ENCODE data around the gene S1PR5. TPM values are rescaled to one million over a fixed set of nuclear protein-coding genes. Genes with fewer than 3 reads are reported as not detected.

S1PR5 gene
- total RNA-seq, 2 experiments from 2014 or later: 0.63 to 0.68 TPM

DNA sequence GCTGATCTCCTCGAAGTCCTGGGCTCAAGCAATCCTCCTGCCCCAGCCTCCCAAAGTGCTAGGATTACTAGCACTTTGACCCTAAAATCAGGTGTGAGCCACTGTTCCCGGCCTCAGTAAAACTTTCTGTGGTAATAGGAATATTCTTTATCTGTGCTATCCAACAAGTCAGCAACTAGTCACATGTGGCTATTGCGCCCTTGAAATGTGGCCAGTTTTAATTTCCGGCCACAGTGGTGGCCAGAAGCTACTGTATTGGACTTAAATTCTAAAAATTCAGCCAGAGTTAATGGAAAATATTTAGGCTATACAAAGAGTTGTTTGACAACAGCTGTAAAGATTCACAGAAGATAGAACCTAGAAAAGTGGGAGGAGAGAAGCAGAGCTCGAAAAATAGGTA lies 44.1 kb downstream of the S1PR5 start:
- H3K4me3 Mint-ChIP-seq: no peak overlapping the region
- ChIA-PET POLR2A (interaction anchor here (1.0 kb wide), 1 partner anchor 11 kb away, joined by 5 read pairs; no protein-coding TSS in a partner anchor), CTCF (interaction anchor here (0.5 to 1.7 kb wide), 3 partner anchors 10 to 171 kb away, joined by 3 to 6 read pairs (median 4); no protein-coding TSS in a partner anchor)
- H3K9me3 Mint-ChIP-seq: no peaks in the 10 kb centered on the region
- no peak for DNase-seq
- no peak overlapping the region for H3K27ac Mint-ChIP-seq
- peaks cover 12% of the 10 kb centered on the region for H3K4me1 Mint-ChIP-seq
- H3K36me3 Mint-ChIP-seq (ENCODE audit: low read depth): peaks cover 9% of the 10 kb centered on the region
- H3K27me3 Mint-ChIP-seq: no peaks in the 10 kb centered on the region

DNA sequence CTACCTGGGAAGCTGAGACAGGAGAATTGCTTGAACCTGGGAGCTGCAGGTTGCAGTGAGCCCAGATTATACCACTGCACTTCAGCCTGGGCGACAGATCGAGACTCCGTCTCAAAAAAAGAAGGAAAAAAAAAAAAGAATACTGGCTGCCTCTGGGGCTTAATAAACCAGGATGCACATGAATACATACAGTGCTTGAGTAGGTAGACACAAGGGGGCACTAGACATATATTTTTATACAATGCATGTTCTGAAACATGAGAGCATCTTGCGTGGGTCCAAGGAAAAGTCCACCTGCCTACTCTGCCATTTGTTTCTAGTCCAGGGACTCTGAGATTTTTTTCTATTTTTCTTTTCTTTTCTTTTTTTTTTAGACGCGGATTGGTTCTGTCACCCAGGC lies 45.3 kb downstream of the S1PR5 start:
- Mint-ChIP-seq H3K9me3 (no peaks in the 10 kb centered on the region), H3K4me1 (peaks cover 10% of the 10 kb centered on the region), H3K27ac (no peak overlapping the region), H3K4me3 (no peak overlapping the region), H3K36me3 (ENCODE audit: low read depth) (peaks cover 10% of the 10 kb centered on the region), H3K27me3 (no peaks in the 10 kb centered on the region)
- POLR2A ChIA-PET: interaction anchor here (0.8 kb wide), 1 partner anchor 50 kb away, joined by 3 read pairs; no protein-coding TSS in a partner anchor
- no peak for DNase-seq
- CTCF ChIA-PET: interaction anchor here (0.7 to 1.7 kb wide), 4 partner anchors 12 to 212 kb away, joined by 3 to 6 read pairs (median 4); no protein-coding TSS in a partner anchor

DNA sequence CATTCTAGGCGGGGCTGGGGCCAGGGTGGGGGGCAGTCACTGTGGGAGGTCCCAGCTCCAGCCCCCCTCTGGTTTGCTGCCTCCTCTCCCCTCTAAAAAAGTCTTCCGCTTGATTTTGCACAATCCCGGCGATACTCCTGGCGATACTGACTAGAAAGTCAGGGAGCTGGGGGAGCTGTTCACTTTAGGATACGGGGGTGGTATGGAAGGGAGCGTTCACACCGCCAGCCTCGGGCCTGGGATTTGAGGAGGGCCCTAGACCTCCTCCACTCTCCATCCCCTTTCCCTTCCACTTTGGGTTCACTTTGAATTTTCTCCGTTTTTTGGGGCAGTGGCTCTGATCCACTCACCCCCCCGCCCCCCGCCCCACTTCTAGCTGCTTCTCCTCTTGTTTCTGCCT lies 49.1 kb downstream of the S1PR5 start:
- Mint-ChIP-seq H3K36me3 (ENCODE audit: low read depth) (peaks cover 25% of the 10 kb centered on the region), H3K27ac (no peak overlapping the region), H3K4me3 (no peak overlapping the region), H3K4me1 (no peaks in the 10 kb centered on the region), H3K27me3 (no peaks in the 10 kb centered on the region), H3K9me3 (no peaks in the 10 kb centered on the region)
- ChIA-PET CTCF (no interaction called here), POLR2A (interaction anchor here (0.6 kb wide), 1 partner anchor 9 kb away, joined by 3 read pairs; no protein-coding TSS in a partner anchor)
- DNase-seq: no peak

DNA sequence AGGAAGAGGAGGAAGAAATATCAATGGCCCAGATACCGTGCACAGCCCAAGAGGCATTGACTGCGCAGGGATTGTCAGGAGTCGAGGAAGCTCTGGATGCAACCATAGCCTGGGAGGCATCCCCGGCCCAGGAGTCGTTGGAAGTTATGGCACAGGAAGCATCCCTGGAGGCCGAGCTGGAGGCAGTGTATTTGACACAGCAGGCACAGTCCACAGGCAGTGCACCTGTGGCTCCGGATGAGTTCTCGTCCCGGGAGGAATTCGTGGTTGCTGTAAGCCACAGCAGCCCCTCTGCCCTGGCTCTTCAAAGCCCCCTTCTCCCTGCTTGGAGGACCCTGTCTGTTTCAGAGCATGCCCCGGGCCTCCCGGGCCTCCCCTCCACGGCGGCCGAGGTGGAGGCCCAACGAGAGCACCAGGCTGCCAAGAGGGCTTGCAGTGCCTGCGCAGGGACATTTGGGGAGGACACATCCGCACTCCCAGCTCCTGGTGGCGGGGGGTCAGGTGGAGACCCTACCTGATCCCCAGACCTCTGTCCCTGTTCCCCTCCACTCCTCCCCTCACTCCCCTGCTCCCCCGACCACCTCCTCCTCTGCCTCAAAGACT lies 50.0 kb downstream of the S1PR5 start:
- no peak overlapping the region for H3K27ac Mint-ChIP-seq
- CTCF ChIA-PET: no interaction called here
- POLR2A ChIA-PET: no interaction called here
- H3K27me3 Mint-ChIP-seq: no peaks in the 10 kb centered on the region
- H3K9me3 Mint-ChIP-seq: no peaks in the 10 kb centered on the region
- H3K36me3 Mint-ChIP-seq (ENCODE audit: low read depth): peaks cover 31% of the 10 kb centered on the region
- no peak for DNase-seq
- H3K4me3 Mint-ChIP-seq: no peak overlapping the region
- peaks cover 2% of the 10 kb centered on the region for H3K4me1 Mint-ChIP-seq

DNA sequence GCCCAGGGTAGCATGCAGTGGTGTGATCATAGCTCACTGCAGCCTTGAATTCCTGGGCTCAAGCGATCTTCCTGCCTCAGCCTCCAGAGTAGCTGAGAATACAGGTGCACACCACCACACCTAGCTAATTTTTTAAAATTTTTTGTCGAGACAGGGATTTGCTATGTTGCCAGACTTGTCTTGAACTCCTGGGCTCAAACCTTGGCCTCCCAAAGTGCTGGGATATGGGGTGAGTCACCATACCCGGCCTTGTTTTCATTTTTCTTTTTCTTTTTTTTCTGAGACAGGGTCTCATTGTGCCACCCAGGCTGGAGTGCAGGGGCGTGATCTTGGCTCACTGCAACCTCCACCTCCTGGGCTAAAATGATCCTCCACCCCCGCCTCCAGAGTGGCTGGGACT lies 52.8 kb downstream of the S1PR5 start:
- Mint-ChIP-seq H3K4me1 (peaks cover 12% of the 10 kb centered on the region), H3K4me3 (no peak overlapping the region), H3K27ac (no peak overlapping the region), H3K9me3 (no peaks in the 10 kb centered on the region), H3K27me3 (no peaks in the 10 kb centered on the region), H3K36me3 (ENCODE audit: low read depth) (peaks cover 40% of the 10 kb centered on the region)
- no peak for DNase-seq
- POLR2A ChIA-PET: no interaction called here
- CTCF ChIA-PET: no interaction called here

Other genes starting within 250 kb of the S1PR5 start
- 10 to 100 TPM; 23.8 to 24.3 TPM for gene ICAM1, start 246.3 kb downstream of the S1PR5 start, total RNA-seq
- 1 to 10 TPM; 1.5 to 2.0 TPM for gene ICAM4, start 230.5 kb downstream of the S1PR5 start, total RNA-seq
- gene ICAM5, start 227.5 kb downstream of the S1PR5 start, total RNA-seq: 1 to 10 TPM in 1 of 2 experiments, under 1 TPM in 1; 0.53 to 1.1 TPM
- 1 to 10 TPM; 1.0 to 1.4 TPM for gene ZGLP1, start 207.6 kb downstream of the S1PR5 start, total RNA-seq
- gene FDX2, start 201.4 kb downstream of the S1PR5 start, total RNA-seq: 1 to 10 TPM; 3.5 to 3.7 TPM
- gene RAVER1, start 183.9 kb downstream of the S1PR5 start, total RNA-seq: 10 to 100 TPM; 62.1 to 68.6 TPM
- gene ICAM3, start 177.8 kb downstream of the S1PR5 start, total RNA-seq: 100 to 1,000 TPM; 223 to 237 TPM
- gene TYK2, start 136.9 kb downstream of the S1PR5 start, total RNA-seq: 100 to 1,000 TPM; 226 to 243 TPM
- gene CDC37, start 113.9 kb downstream of the S1PR5 start, total RNA-seq: 100 to 1,000 TPM; 239 to 244 TPM
- gene PDE4A, start 96.9 kb downstream of the S1PR5 start, total RNA-seq: 10 to 100 TPM; 56.2 to 58.1 TPM
- 100 to 1,000 TPM in 1 of 2 experiments, 10 to 100 TPM in 1; 97.1 to 103 TPM for gene KEAP1, start 14.1 kb downstream of the S1PR5 start, total RNA-seq
- gene ATG4D, start 26.5 kb upstream of the S1PR5 start, total RNA-seq: 10 to 100 TPM; 38.1 to 39.2 TPM
- gene KRI1, start 48.6 kb upstream of the S1PR5 start, total RNA-seq: 10 to 100 TPM; 45.5 TPM
- gene CDKN2D, start 51.5 kb upstream of the S1PR5 start, total RNA-seq: 10 to 100 TPM; 85.4 to 89.4 TPM
- gene AP1M2, start 69.9 kb upstream of the S1PR5 start, total RNA-seq: not detected
- 100 to 1,000 TPM; 147 to 152 TPM for gene SLC44A2, start 108.1 kb upstream of the S1PR5 start, total RNA-seq
- gene ILF3, start 136.9 kb upstream of the S1PR5 start, total RNA-seq: 100 to 1,000 TPM; 301 to 324 TPM
- gene QTRT1, start 184.0 kb upstream of the S1PR5 start, total RNA-seq: 10 to 100 TPM; 24.0 to 26.4 TPM
- 100 to 1,000 TPM; 277 to 288 TPM for gene DNM2, start 200.6 kb upstream of the S1PR5 start, total RNA-seq

All from activated CD4-positive, alpha-beta memory T cell treated with anti-CD3 and anti-CD28 coated beads, Interleukin-2, amount 10 ng/mL, durations not matched to agents 7 days and 5 days (primary cell).